Naive thymus-derived CD4-positive, alpha-beta T cell (primary cell): ENCODE measurements around the gene SMTNL2. TPM values are rescaled to one million over a fixed set of nuclear protein-coding genes. Genes with fewer than 3 reads are reported as not detected.
A peak's percentile ranks its signal among the peaks of the same experiment; 100 is the strongest.

Source experiments
- ATAC-seq: fragments of 150-1000 bp; cut with Tn5 transposase; 2 replicates; pipeline ENCODE4 v1.10.0; 2021; ENCODE audit warnings: mild to moderate bottlenecking, moderate library complexity
- CTCF ChIA-PET: fragments of 350-600 bp; sonication (Branson Sonifier 250); formaldehyde crosslinking; loops from one replicate; lab custom pipeline; 2021; ENCODE audit warnings: antibody characterized with exemption; lab: Charles Lee
- POLR2A ChIA-PET: fragments of 350-600 bp; sonication (Branson Sonifier 250); formaldehyde crosslinking; loops from one replicate; lab custom pipeline; 2021; ENCODE audit warnings: antibody characterized with exemption, inconsistent platforms; lab: Charles Lee
- DNase-seq, 9 donors: peaks; one replicate each; pipeline versions ENCODE4 v3.0.0 to v3.0.0-alpha.2; 2020 to 2022; ENCODE audit warnings: mixed read lengths in 1 of 9
- H3K27ac ChIP-seq: one replicate; pipeline ENCODE4 v1.7.0; 2013; ENCODE audit warnings: mild to moderate bottlenecking, low read depth, low read length, moderate library complexity
- H3K27me3 ChIP-seq, 2 donors: one replicate each; pipeline ENCODE4 v1.7.0; 2013; ENCODE audit warnings: low read length in 2 of 2, mild to moderate bottlenecking in 2 of 2, moderate library complexity in 2 of 2; ENCODE audit not compliant: control insufficient read depth in 2 of 2, insufficient read depth in 2 of 2
- H3K36me3 ChIP-seq, 3 experiments: 1 replicate in 2 of 3; 2 replicates in 1 of 3; pipeline ENCODE4 v1.7.0; 2013; ENCODE audit warnings: low read length in 3 of 3, mild to moderate bottlenecking in 3 of 3, moderate library complexity in 1 of 3; ENCODE audit not compliant: insufficient read depth in 3 of 3, control insufficient read depth in 2 of 3
- H3K4me1 ChIP-seq, 2 donors: one replicate each; pipeline ENCODE4 v1.7.0; 2013; ENCODE audit warnings: low read length in 2 of 2, mild to moderate bottlenecking in 2 of 2, moderate library complexity in 1 of 2; ENCODE audit not compliant: control insufficient read depth in 2 of 2, insufficient read depth in 2 of 2
- H3K4me3 ChIP-seq: 2 replicates; pipeline ENCODE4 v1.7.0; 2013; ENCODE audit warnings: mild to moderate bottlenecking, low read length
- H3K9me3 ChIP-seq, 3 experiments: 1 replicate in 2 of 3; 2 replicates in 1 of 3; pipeline ENCODE4 v1.7.0; 2013; ENCODE audit warnings: low read length in 3 of 3; ENCODE audit not compliant: control insufficient read depth in 2 of 3
- H3K27ac Mint-ChIP-seq, 9 donors: one replicate each; pipeline ENCODE4 v1.8.0; 2020 to 2022; ENCODE audit warnings: mixed read lengths in 9 of 9, mild to moderate bottlenecking in 8 of 9, moderate library complexity in 5 of 9, inconsistent platforms in 2 of 9
- H3K27me3 Mint-ChIP-seq, 5 donors: one replicate each; pipeline ENCODE4 v1.8.0; 2021 to 2022; ENCODE audit warnings: mixed read lengths in 5 of 5, mild to moderate bottlenecking in 1 of 5
- H3K36me3 Mint-ChIP-seq, 5 donors: one replicate each; pipeline ENCODE4 v1.8.0; 2020 to 2022; ENCODE audit warnings: mixed read lengths in 5 of 5, mild to moderate bottlenecking in 3 of 5, inconsistent platforms in 1 of 5
- H3K4me1 Mint-ChIP-seq, 7 donors: one replicate each; pipeline ENCODE4 v1.8.0; 2020 to 2022; ENCODE audit warnings: mixed read lengths in 7 of 7, mild to moderate bottlenecking in 3 of 7, inconsistent platforms in 1 of 7
- H3K4me3 Mint-ChIP-seq, 10 donors: one replicate each; pipeline ENCODE4 v1.8.0; 2020 to 2022; ENCODE audit warnings: mild to moderate bottlenecking in 10 of 10, mixed read lengths in 10 of 10, moderate library complexity in 6 of 10, inconsistent platforms in 2 of 10
- H3K9me3 Mint-ChIP-seq, 11 donors: one replicate each; pipeline ENCODE4 v1.8.0; 2020 to 2022; ENCODE audit warnings: mixed read lengths in 11 of 11, mild to moderate bottlenecking in 4 of 11, inconsistent platforms in 1 of 11, moderate library complexity in 1 of 11
- intact Hi-C, 2 donors: fragments of 100-400 bp; cut with micrococcal nuclease; formaldehyde crosslinking; loops; one replicate each; pipeline ENCODE4 v1.15.1; 2023
- polyA plus RNA-seq, 2 donors: library from polyadenylated mRNA; unstranded; fragments of 300-500 nt; fragmentation: Illumina TruSeq; gene quantifications; one replicate each; pipeline ENCODE4 v1.2.3, GENCODE V29; 2021
- total RNA-seq, 6 experiments: library from RNA in 5 of 6; stranded (reverse) in 5 of 6; gene quantifications; 1 replicate in 5 of 6; 2 replicates in 1 of 6; pipeline ENCODE4 v1.2.3 and lab custom pipeline; 2021 to 2026

SMTNL2 gene
- total and polyA plus RNA-seq, 7 experiments from 2014 or later, result not detected

DNA sequence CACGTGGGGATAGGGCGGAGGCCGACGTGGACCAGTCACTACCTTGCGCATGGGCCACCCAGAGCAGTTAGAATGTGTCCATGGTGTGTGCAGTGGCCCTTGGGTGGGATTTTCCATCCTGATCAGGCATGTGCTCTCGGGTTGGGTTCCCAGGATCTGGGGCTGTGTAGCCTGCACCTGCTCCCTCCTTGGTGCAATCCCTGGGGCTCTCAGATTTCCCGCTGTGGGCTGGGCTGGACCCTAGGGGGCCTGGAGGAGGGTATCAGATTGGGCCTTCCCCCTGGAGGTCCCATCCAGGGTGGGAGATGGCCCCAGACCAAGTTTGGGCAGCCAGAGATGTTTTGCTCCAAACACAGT lies 1.3 kb downstream of the SMTNL2 start:
- H3K27ac Mint-ChIP-seq, result no peak overlapping the region
- Histone ChIP-seq H3K4me1 (no peaks in the 10 kb centered on the region), H3K4me3 (no peak overlapping the region), H3K27me3 (peaks cover 0 to 5% of the 10 kb centered on the region in 2 donors), H3K27ac (no peak overlapping the region), H3K36me3 (no peaks in the 10 kb centered on the region), H3K9me3 (no peaks in the 10 kb centered on the region)
- intact Hi-C loops, result no loop called here
- peaks cover 0 to 2% (median 0%) of the 10 kb centered on the region in 11 donors for H3K9me3 Mint-ChIP-seq
- peaks cover 2 to 11% (median 5%) of the 10 kb centered on the region in 7 donors for H3K4me1 Mint-ChIP-seq
- DNase-seq (no peak), ATAC-seq (no peak)
- POLR2A ChIA-PET, result no interaction called here
- H3K36me3 Mint-ChIP-seq, result no peaks in the 10 kb centered on the region
- peaks cover 27 to 50% (median 34%) of the 10 kb centered on the region in 5 donors for H3K27me3 Mint-ChIP-seq
- H3K4me3 Mint-ChIP-seq, result peak overlapping the region in 4 of 10 donors; percentile 27 to 83 (median 68)
- CTCF ChIA-PET, result interaction anchor here (0.5 kb wide), 1 partner anchor 1940 kb away, joined by 4 read pairs; no protein-coding TSS in a partner anchor

DNA sequence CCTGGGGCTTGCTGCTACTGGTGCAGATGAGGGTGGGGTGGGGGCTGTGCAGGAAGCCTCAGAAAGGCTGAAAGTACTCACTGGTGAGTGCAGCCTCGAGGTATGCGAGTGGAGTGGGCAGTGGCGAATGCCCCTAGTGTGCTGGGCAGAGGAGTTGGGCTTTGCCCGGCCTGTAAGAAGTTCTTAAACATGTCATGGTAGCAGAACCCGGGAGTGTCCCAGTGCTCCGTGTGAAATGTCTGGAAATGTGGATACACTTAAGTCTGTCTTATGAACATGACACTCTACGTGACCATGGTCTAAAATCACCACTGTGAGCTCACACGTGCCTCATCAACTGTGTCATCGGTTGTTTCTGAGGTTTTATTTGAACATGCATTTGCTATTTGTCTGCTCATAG lies 1.7 kb downstream of the SMTNL2 start:
- Mint-ChIP-seq H3K27ac (no peak overlapping the region), H3K4me1 (peaks cover 2 to 11% (median 5%) of the 10 kb centered on the region in 7 donors), H3K4me3 (peak overlapping the region in 4 of 10 donors; percentile 13 to 83 (median 18)), H3K27me3 (peaks cover 26 to 47% (median 34%) of the 10 kb centered on the region in 5 donors), H3K9me3 (peaks cover 0 to 1% (median 0%) of the 10 kb centered on the region in 11 donors), H3K36me3 (no peaks in the 10 kb centered on the region)
- Histone ChIP-seq H3K27me3 (peaks cover 0 to 5% of the 10 kb centered on the region in 2 donors), H3K9me3 (no peaks in the 10 kb centered on the region), H3K4me3 (no peak overlapping the region), H3K27ac (no peak overlapping the region), H3K36me3 (no peaks in the 10 kb centered on the region), H3K4me1 (no peaks in the 10 kb centered on the region)
- intact Hi-C loops, result no loop called here
- ChIA-PET CTCF (interaction anchor here (0.5 kb wide), 1 partner anchor 1940 kb away, joined by 4 read pairs; no protein-coding TSS in a partner anchor), POLR2A (no interaction called here)
- ATAC-seq (no peak), DNase-seq (no peak)

DNA sequence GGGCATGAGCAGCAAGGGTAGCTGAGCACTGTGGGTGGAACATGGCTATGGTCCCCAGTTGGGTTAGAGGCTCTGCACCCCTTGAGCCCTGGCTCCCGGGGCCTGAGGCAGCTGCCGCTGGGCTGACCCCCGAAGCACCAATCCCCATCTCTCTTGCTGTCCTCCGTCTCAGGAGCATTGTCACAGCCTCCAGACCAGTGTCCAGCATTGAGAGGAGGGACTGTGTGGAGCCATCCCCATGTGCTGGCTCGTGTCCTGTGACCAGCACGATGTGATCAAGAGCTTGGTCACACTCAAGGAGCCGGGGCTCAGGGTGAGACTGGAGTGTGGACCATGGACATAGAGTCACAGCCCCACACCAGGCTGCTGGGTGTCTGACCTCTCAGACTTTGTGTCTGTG lies 2.9 kb downstream of the SMTNL2 start:
- H3K27ac Mint-ChIP-seq, result no peak overlapping the region
- H3K27me3 Mint-ChIP-seq, result peaks cover 20 to 38% (median 34%) of the 10 kb centered on the region in 5 donors
- H3K36me3 ChIP-seq, result no peaks in the 10 kb centered on the region
- H3K4me3 Mint-ChIP-seq, result no peak overlapping the region
- CTCF ChIA-PET, result no interaction called here
- peaks cover 2 to 11% (median 5%) of the 10 kb centered on the region in 7 donors for H3K4me1 Mint-ChIP-seq
- ATAC-seq, result no peak
- no peak overlapping the region for H3K27ac ChIP-seq
- peaks cover 0 to 1% (median 0%) of the 10 kb centered on the region in 11 donors for H3K9me3 Mint-ChIP-seq
- H3K27me3 ChIP-seq, result peaks cover 0 to 5% of the 10 kb centered on the region in 2 donors
- intact Hi-C loops, result no loop called here
- no peak overlapping the region for H3K4me3 ChIP-seq
- H3K9me3 ChIP-seq, result no peaks in the 10 kb centered on the region
- DNase-seq, result no peak
- no peaks in the 10 kb centered on the region for H3K4me1 ChIP-seq
- POLR2A ChIA-PET, result no interaction called here
- H3K36me3 Mint-ChIP-seq, result no peaks in the 10 kb centered on the region

DNA sequence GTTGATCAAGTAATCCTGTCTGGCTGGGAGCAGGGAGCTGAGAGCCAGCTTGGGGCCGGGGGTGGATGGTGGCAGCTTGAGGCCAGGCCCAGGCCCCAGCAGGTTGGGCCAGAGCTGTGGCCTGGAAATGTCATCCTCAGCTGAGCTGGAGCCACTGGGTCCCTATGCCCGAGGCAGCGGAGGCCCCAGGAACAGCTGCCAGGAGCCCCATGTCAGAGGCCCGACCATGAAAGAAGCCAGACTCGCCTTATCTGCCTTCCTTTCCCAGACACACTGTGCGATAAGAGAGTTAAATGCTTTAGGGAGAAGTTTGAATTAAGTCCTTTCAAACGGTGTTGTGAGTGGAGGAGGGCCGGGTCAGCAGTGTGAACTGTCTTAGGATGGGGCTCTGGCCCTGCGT lies 3.5 kb downstream of the SMTNL2 start:
- H3K4me3 ChIP-seq, result no peak overlapping the region
- no peaks in the 10 kb centered on the region for H3K36me3 Mint-ChIP-seq
- H3K27me3 Mint-ChIP-seq, result peaks cover 17 to 35% (median 31%) of the 10 kb centered on the region in 5 donors
- H3K27me3 ChIP-seq, result peaks cover 0 to 5% of the 10 kb centered on the region in 2 donors
- H3K4me1 ChIP-seq, result no peaks in the 10 kb centered on the region
- POLR2A ChIA-PET, result no interaction called here
- H3K27ac ChIP-seq, result no peak overlapping the region
- intact Hi-C loops, result no loop called here
- H3K27ac Mint-ChIP-seq, result no peak overlapping the region
- H3K9me3 Mint-ChIP-seq, result peaks cover 0 to 1% (median 0%) of the 10 kb centered on the region in 11 donors
- DNase-seq, result no peak
- no peak for ATAC-seq
- H3K4me1 Mint-ChIP-seq, result peaks cover 2 to 11% (median 5%) of the 10 kb centered on the region in 7 donors
- H3K4me3 Mint-ChIP-seq, result no peak overlapping the region
- H3K36me3 ChIP-seq, result no peaks in the 10 kb centered on the region
- CTCF ChIA-PET, result no interaction called here
- no peaks in the 10 kb centered on the region for H3K9me3 ChIP-seq

DNA sequence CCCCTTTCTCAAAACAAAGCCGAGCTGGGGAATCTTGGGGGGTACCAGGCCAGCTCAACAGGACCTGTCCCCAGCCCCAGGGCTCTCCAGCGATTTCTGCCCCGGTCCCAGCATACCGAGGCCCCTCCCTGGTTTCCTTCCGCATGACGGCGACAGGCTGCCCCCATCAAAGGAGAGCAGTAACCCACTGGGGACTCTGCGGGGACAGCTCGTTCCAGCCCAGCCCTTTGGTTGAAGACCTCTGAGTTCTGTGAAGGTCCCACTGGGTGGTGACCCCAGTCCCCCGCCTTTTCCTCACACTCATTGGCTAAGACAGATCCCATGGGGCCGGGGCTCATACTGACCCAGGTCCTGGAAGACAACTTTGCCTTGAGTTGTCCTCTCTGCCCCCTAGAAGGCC lies 4.1 kb downstream of the SMTNL2 start:
- H3K4me1 ChIP-seq, result no peaks in the 10 kb centered on the region
- ChIA-PET POLR2A (no interaction called here), CTCF (no interaction called here)
- no peaks in the 10 kb centered on the region for H3K9me3 ChIP-seq
- intact Hi-C loops, result no loop called here
- Mint-ChIP-seq H3K27ac (no peak overlapping the region), H3K4me1 (peaks cover 2 to 11% (median 5%) of the 10 kb centered on the region in 7 donors), H3K36me3 (no peaks in the 10 kb centered on the region), H3K9me3 (peaks cover 0 to 1% (median 0%) of the 10 kb centered on the region in 11 donors), H3K4me3 (no peak overlapping the region), H3K27me3 (peaks cover 11 to 31% (median 25%) of the 10 kb centered on the region in 5 donors)
- H3K36me3 ChIP-seq, result no peaks in the 10 kb centered on the region
- no peak for DNase-seq
- ATAC-seq, result no peak
- peaks cover 0 to 5% of the 10 kb centered on the region in 2 donors for H3K27me3 ChIP-seq
- H3K27ac ChIP-seq, result no peak overlapping the region
- H3K4me3 ChIP-seq, result no peak overlapping the region

DNA sequence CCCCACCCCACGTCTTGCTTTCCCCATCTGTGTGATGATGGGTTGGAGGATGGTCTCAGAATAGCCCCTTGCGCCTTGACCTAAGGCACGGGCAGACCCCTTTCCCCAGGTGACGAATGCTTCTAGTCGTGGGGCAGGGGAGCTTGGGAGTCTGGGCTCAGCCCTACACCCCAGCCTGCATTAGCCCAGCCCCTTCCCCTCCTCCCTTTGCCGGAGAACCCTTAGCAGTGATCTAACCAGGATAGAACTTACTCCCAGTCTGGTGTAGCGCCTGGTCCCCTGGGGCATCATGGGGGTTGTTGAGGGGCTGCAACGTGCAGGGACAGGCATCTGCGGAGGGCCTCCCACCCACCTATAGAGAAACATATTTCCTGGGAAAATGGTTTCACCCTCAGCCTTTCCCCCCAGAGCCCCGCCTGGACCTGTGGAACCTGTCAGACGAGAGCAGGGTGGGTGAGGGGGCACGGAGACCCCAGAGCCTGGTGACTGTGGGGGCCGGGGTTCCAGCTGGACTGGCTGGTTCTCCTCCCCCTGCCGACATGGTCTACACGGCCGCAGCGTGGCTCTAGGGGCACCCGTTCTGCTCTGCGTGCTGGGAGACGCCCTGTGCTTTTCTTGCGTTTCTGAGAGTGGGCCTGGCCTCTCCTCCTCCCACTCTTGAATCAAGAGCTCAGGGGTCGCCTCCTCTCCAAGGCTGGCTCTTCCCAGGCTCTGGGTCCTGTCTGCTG lies 4.7 kb downstream of the SMTNL2 start:
- Mint-ChIP-seq H3K9me3 (peaks cover 0 to 1% (median 0%) of the 10 kb centered on the region in 11 donors), H3K27ac (no peak overlapping the region), H3K36me3 (no peaks in the 10 kb centered on the region), H3K4me3 (no peak overlapping the region), H3K27me3 (peaks cover 4 to 24% (median 18%) of the 10 kb centered on the region in 5 donors), H3K4me1 (peaks cover 0 to 5% (median 0%) of the 10 kb centered on the region in 7 donors)
- no peaks in the 10 kb centered on the region for H3K4me1 ChIP-seq
- H3K27me3 ChIP-seq, result no peaks in the 10 kb centered on the region
- no peak overlapping the region for H3K27ac ChIP-seq
- ChIA-PET POLR2A (no interaction called here), CTCF (interaction anchor here (0.5 kb wide), 1 partner anchor 37 kb away, joined by 3 read pairs; no protein-coding TSS in a partner anchor)
- H3K36me3 ChIP-seq, result no peaks in the 10 kb centered on the region
- intact Hi-C loops, result no loop called here
- DNase-seq, result no peak
- H3K4me3 ChIP-seq, result no peak overlapping the region
- H3K9me3 ChIP-seq, result no peaks in the 10 kb centered on the region
- no peak for ATAC-seq
